ENCODE results near the gene GTPBP6. TPM values are rescaled to one million over a fixed set of nuclear protein-coding genes. Genes with fewer than 3 reads are reported as not detected.
"Not testable (repeated sequence)": the region's sequence is repeated elsewhere in the genome, so short reads cannot be mapped to it uniquely, and the experiment has no call there.

GTPBP6 gene
- total RNA-seq, 1 donor, result 25.5 TPM

DNA sequence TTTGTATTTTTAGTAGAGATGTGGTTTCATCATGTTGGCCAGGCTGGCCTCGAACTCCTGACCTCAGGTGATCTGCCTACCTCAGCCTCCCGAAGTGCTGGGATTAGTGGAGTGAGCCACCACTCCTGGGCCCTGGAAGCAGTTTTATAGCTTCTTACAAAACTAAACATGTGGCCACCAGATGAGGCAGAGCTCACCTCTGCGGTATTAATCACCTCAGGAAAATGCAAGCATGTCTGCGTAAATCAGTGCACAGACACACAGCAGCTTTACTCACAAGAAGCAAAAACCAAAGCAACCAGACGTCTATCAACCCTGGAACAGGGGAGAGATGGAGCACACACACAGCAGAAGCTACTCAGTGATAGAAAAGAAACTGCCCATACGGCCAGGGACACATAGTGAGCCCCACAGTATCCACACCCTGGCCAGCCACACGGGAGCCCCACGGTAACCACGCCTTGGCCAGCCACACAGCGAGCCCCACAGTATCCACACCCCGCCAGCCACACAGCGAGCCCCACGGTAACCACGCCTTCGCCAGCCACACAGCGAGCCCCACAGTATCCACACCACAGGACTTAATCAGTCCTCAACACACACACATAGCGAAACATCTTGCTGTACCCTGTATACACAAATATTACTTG, 37.9 kb upstream of the GTPBP6 start:
- TF ChIP-seq CTCF (IDR thresholded peaks at IDR 0.05; ENCODE audit: insufficient read depth, low read depth, low read length), result no peak
- no peak overlapping the region for H3K4me3 ChIP-seq (ENCODE audit: low read depth, low read length)
- DNase-seq (ENCODE audit: low read depth), result peak; percentile 83

DNA sequence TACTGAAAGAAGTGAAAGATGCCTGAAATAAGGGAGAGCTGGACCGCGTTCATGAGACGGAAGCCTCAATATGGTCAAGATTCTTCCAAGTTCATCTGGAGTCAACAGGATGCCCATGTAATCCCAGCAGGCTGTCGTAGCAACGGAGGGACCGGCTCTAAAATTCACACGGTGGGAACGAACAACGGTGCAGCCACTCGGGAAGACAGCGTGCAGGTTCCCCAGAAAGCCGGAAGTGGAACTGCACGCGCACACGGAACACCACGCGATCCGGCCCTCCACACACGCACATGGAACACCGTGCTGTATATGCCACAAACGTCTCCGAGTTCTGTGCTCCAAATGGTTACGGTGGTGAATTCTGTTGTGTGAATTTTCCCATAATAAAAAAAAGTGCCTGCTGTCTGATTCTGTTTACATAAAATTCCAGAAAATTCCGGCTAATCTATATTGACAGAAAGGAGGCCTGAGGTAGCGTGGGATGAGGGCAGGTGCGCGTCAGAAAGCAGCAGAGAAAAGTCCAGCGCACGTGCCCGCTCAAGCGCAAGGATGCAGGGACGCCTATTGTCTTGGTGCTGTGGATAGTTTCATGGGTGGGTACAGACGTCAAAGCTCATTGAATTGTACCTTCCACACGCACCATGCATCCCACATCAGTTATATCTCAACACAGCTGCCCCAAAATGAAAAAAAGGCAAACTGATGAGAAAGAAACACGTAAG, 36.9 kb upstream of the GTPBP6 start:
- no peak for DNase-seq (ENCODE audit: low read depth)
- no peak overlapping the region for H3K4me3 ChIP-seq (ENCODE audit: low read depth, low read length)
- TF ChIP-seq CTCF (IDR thresholded peaks at IDR 0.05; ENCODE audit: insufficient read depth, low read depth, low read length), result no peak

GRCh38 chrX:353566-354535, 35.3 kb upstream of the GTPBP6 start:
- TF ChIP-seq CTCF (IDR thresholded peaks at IDR 0.05; ENCODE audit: insufficient read depth, low read depth, low read length), result no peak
- H3K4me3 ChIP-seq (ENCODE audit: low read depth, low read length), result no peak overlapping the region
- no peak for DNase-seq (ENCODE audit: low read depth)

- H3K4me3 ChIP-seq (ENCODE audit: low read depth, low read length), result no peak overlapping the region
- DNase-seq (ENCODE audit: low read depth), result no peak
- TF ChIP-seq CTCF (IDR thresholded peaks at IDR 0.05; ENCODE audit: insufficient read depth, low read depth, low read length), result no peak
These were observed 34.2 kb upstream of the GTPBP6 start for GRCh38 chrX:352582-353314.

DNA sequence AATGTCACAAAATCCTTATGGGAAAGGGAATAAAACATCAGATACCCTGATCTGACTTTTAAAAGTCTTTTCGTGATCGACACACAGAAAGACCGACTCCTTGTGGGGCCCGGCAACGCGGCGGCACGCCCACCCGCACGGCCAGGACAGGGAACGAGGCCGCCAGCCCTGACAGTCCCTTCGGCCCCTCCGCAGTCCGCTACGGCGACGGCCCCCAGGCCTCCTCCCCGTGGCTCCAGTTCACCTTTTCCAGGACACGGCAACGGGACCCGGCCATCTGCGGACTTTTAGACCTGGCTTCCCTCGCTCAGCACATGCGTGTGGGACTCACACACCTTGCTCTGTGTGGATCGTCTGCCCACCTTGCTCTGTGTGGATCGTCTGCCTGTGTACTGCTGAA, 33.6 kb upstream of the GTPBP6 start:
- no peak overlapping the region for H3K4me3 ChIP-seq (ENCODE audit: low read depth, low read length)
- no peak for TF ChIP-seq CTCF (IDR thresholded peaks at IDR 0.05; ENCODE audit: insufficient read depth, low read depth, low read length)
- DNase-seq (ENCODE audit: low read depth), result no peak

DNA sequence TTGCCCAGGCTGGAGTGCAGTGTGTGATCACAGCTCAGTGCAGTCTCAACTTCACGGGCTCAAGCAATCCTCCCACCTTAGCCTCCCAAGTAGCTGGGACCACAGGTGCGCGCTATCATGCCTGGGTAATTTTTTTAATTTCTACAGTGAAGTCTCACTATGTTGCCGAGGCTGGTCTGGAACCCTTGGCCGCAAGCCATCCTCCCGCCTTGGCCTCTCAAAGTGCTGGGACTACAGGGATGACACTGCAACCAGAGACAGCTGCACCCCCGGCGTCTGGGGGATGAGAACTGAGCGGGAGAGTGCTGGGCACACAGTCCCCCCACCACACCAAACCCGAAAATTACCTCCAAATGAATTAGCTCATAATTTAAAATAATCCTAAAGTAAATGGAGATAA, 33.1 kb upstream of the GTPBP6 start:
- no peak for TF ChIP-seq CTCF (IDR thresholded peaks at IDR 0.05; ENCODE audit: insufficient read depth, low read depth, low read length)
- no peak for DNase-seq (ENCODE audit: low read depth)

GRCh38 chrX:351324-351641, 32.7 kb upstream of the GTPBP6 start:
- not testable (repeated sequence) for H3K4me3 ChIP-seq (ENCODE audit: low read depth, low read length); DNase-seq (ENCODE audit: low read depth)

More for the DNA sequence above, 33.1 kb upstream of the GTPBP6 start:
- H3K4me3 ChIP-seq (ENCODE audit: low read depth, low read length), result no peak overlapping the region

Data from fibroblast of villous mesenchyme (primary cell).